ENCODE results near the gene ADRM1.

ADRM1 gene

GRCh38 chr20:62342910-62343309 lies 40.1 kb downstream of the ADRM1 start:
- DNase-seq (ENCODE audit: low read depth, low spot score), result no peak
- in situ Hi-C loops (cut with HindIII; ENCODE audit: low sequenced_read_pairs), result no loop called here
- no peak overlapping the region for H3K4me3 ChIP-seq (ENCODE audit: low read depth, low read length)
- no peak for TF ChIP-seq CTCF (IDR thresholded peaks at IDR 0.05; ENCODE audit: low read depth, low read length)

- in situ Hi-C loops (cut with HindIII; ENCODE audit: low sequenced_read_pairs), result no loop called here
- TF ChIP-seq CTCF (IDR thresholded peaks at IDR 0.05; ENCODE audit: low read depth, low read length), result no peak
- H3K4me3 ChIP-seq (ENCODE audit: low read depth, low read length), result no peak overlapping the region
- DNase-seq (ENCODE audit: low read depth, low spot score), result no peak
Observed at GRCh38 chr20:62344092-62344491, 41.3 kb downstream of the ADRM1 start.

GRCh38 chr20:62344782-62345181 lies 42.0 kb downstream of the ADRM1 start:
- DNase-seq (ENCODE audit: low read depth, low spot score), result no peak
- H3K4me3 ChIP-seq (ENCODE audit: low read depth, low read length), result no peak overlapping the region
- TF ChIP-seq CTCF (IDR thresholded peaks at IDR 0.05; ENCODE audit: low read depth, low read length), result no peak
- in situ Hi-C loops (cut with HindIII; ENCODE audit: low sequenced_read_pairs), result no loop called here

- TF ChIP-seq CTCF (IDR thresholded peaks at IDR 0.05; ENCODE audit: low read depth, low read length), result no peak
- in situ Hi-C loops (cut with HindIII; ENCODE audit: low sequenced_read_pairs), result no loop called here
- no peak overlapping the region for H3K4me3 ChIP-seq (ENCODE audit: low read depth, low read length)
- no peak for DNase-seq (ENCODE audit: low read depth, low spot score)
Observed at GRCh38 chr20:62345681-62346370, 43.0 kb downstream of the ADRM1 start.

GRCh38 chr20:62346398-62347150 lies 43.8 kb downstream of the ADRM1 start:
- DNase-seq (ENCODE audit: low read depth, low spot score), result no peak
- TF ChIP-seq CTCF (IDR thresholded peaks at IDR 0.05; ENCODE audit: low read depth, low read length), result no peak
- H3K4me3 ChIP-seq (ENCODE audit: low read depth, low read length), result no peak overlapping the region
- in situ Hi-C loops (cut with HindIII; ENCODE audit: low sequenced_read_pairs), result no loop called here

- in situ Hi-C loops (cut with HindIII; ENCODE audit: low sequenced_read_pairs), result no loop called here
- H3K4me3 ChIP-seq (ENCODE audit: low read depth, low read length), result no peak overlapping the region
- no peak for DNase-seq (ENCODE audit: low read depth, low spot score)
- TF ChIP-seq CTCF (IDR thresholded peaks at IDR 0.05; ENCODE audit: low read depth, low read length), result no peak
Observed at GRCh38 chr20:62347151-62347404, 44.3 kb downstream of the ADRM1 start.

All from astrocyte of the spinal cord (primary cell).